H7 (cell line): ENCODE results near the gene SNX13. TPM values are rescaled to one million over a fixed set of nuclear protein-coding genes. Genes with fewer than 3 reads are reported as not detected.

Source experiments
- DNase-seq: peaks from one replicate; pipeline ENCODE4 v3.0.0; 2012
- H3K27me3 ChIP-seq: 2 replicates; pipeline ENCODE4 v1.6.0; 2011; ENCODE audit warnings: mild to moderate bottlenecking, low read length; ENCODE audit not compliant: control insufficient read depth, insufficient read depth
- H3K36me3 ChIP-seq: replicated peaks from 2 replicates; pipeline ENCODE4 v1.5.1; 2011; ENCODE audit warnings: low read length; ENCODE audit not compliant: control insufficient read depth, insufficient read depth
- H3K4me3 ChIP-seq: 2 replicates; pipeline ENCODE4 v1.5.1; 2011; ENCODE audit warnings: low read depth, mild to moderate bottlenecking, control low read depth, low read length, moderate library complexity; ENCODE audit not compliant: insufficient read depth
- total RNA-seq: library from RNA; depleted of rRNA; stranded (reverse); fragments of >200 nt; shearing (Covaris generic); gene quantifications from 2 replicates; pipeline ENCODE4 v1.2.3, GENCODE V29; 2014

The SNX13 gene
- total RNA-seq, 1 experiment from 2014 or later, result 17.8 TPM

- DNase-seq, result no peak
- Histone ChIP-seq H3K36me3 (no peaks in the 10 kb centered on the region; the same call in 1 of the 2 replicates), H3K4me3 (no peak overlapping the region), H3K27me3 (no peaks in the 10 kb centered on the region)
Measured at GRCh38 chr7:17863809-17864143, 76.5 kb downstream of the SNX13 start.

- no peak for DNase-seq
- Histone ChIP-seq H3K27me3 (no peaks in the 10 kb centered on the region), H3K36me3 (no peaks in the 10 kb centered on the region; the same call in 1 of the 2 replicates), H3K4me3 (no peak overlapping the region)
Measured at GRCh38 chr7:17863095-17863808, 77.0 kb downstream of the SNX13 start.

- H3K27me3 ChIP-seq, result no peaks in the 10 kb centered on the region
- no peak for DNase-seq
- no peaks in the 10 kb centered on the region for H3K36me3 ChIP-seq
Measured at GRCh38 chr7:17856251-17856650, 84.0 kb downstream of the SNX13 start.

DNA sequence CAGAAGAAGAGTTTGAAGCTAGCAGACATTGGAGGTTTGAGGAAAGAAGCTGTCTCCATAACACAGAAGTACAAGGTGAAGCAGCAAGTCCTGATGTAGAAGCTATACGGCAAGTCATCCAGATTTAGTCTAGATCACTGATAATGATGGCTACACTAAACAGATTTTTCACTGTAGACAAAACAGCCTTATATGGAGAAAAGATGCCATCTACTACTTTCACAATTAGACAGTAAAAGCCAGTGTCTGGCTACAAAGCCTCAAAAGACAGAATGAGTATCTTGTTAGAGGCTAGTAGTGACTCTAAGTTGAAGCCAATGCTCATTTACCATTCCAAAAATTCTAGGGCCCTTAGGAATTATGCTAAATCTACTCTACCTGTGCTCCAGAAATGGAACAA, 85.1 kb downstream of the SNX13 start:
- DNase-seq, result no peak
- H3K4me3 ChIP-seq, result no peak overlapping the region
- no peaks in the 10 kb centered on the region for H3K36me3 ChIP-seq
- H3K27me3 ChIP-seq, result no peaks in the 10 kb centered on the region

More at GRCh38 chr7:17856251-17856650, 84.0 kb downstream of the SNX13 start:
- no peak overlapping the region for H3K4me3 ChIP-seq

DNA sequence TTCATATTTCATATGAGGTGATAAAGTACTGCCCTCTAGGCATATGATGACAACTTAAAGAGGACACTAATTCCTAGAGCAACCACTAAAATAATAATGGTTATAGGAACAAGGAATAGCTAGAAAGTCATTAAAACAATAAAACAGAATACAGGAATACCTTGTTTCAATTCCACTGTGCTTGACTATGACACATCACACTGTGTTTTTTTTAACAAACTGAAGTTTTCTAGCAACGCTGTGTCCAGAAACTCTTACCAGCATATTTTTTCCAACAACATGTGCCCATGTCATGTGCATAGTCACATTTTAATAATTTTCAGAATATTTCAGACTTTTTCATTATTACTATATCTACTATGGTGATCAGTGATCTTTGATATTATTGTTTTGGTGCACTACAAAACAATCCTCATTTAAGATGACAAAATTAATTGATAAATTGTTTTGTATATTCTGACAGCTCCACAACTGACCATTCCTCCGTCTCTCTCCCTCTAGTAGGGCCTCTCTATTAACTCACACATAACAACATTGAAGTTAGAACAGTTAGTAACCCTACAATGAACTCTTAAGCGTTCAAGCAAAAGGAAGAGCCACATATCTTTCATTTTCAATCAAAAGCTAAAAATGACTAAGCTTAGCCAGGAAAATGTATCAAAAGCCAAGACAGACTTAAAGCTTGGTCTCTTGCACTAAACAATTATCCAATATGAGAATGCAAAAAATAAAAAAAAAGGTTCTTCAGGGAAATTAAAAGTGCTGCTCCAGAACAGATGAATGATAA, 85.8 kb downstream of the SNX13 start:
- Histone ChIP-seq H3K36me3 (no peaks in the 10 kb centered on the region), H3K27me3 (no peaks in the 10 kb centered on the region), H3K4me3 (no peak overlapping the region)
- no peak for DNase-seq

- H3K27me3 ChIP-seq, result no peaks in the 10 kb centered on the region
- no peaks in the 10 kb centered on the region for H3K36me3 ChIP-seq
- DNase-seq, result no peak
- H3K4me3 ChIP-seq, result no peak overlapping the region
Measured at GRCh38 chr7:17852361-17852760, 87.9 kb downstream of the SNX13 start.

DNA sequence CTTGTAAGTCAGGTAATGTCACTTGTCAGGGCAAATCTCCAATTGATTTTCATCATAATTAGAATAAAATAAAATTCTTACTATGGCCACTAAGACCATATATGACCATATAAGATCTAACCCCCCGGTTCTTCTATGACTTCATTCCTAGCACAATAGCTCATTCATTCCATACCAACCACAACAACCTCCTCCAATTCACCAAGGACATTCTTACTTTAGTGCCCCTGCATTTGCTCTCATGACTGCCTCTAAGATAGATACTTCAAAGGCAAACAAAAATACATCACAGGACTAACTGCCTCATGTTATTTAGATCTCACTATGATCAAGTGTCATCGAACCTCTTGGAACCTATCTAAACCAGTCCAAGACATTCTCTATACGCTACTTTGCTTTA, 90.8 kb downstream of the SNX13 start:
- no peak for DNase-seq
- H3K27me3 ChIP-seq, result no peaks in the 10 kb centered on the region
- H3K36me3 ChIP-seq, result no peaks in the 10 kb centered on the region
- no peak overlapping the region for H3K4me3 ChIP-seq

DNA sequence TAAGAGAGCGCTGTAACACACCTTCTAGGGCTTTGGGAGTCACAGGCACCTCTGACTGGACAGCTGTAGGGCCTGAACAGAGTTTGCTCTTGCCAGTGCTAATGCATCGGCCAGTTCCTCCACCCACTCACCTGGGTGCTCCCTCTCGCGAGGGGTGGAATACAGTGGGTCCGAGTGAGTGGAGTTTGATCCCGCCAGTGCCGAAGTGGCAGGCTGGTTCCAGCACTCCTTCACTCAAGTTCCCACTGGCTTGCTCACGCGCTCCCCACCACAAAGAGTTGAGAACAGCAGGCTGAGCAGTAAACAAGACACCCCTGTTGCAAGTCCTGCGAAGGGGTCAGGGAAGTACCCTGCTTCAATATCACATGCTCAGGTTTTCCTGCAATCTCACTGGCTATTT, 91.8 kb downstream of the SNX13 start:
- H3K27me3 ChIP-seq, result no peaks in the 10 kb centered on the region
- no peak overlapping the region for H3K4me3 ChIP-seq
- DNase-seq, result no peak
- H3K36me3 ChIP-seq, result no peaks in the 10 kb centered on the region

DNA sequence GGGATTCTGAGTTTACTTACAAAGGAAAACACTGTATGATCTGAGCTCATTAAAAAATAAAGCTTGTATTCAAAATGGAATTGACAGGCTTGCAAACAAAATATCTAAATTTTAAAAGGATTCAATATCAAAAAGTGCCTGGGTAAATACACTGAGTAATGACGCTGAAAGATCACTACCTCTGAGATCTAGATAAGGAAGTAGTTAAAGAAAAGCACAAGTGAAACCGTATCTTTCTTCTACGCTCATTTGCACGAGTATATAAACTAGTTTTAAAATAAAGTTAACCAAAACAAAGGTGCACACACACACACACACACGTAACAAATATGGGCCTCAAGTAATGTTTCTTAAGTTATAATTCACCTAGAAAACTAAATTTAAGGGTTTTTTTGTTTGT, 93.4 kb downstream of the SNX13 start:
- H3K4me3 ChIP-seq, result no peak overlapping the region
- no peaks in the 10 kb centered on the region for H3K36me3 ChIP-seq
- H3K27me3 ChIP-seq, result no peaks in the 10 kb centered on the region
- no peak for DNase-seq

DNA sequence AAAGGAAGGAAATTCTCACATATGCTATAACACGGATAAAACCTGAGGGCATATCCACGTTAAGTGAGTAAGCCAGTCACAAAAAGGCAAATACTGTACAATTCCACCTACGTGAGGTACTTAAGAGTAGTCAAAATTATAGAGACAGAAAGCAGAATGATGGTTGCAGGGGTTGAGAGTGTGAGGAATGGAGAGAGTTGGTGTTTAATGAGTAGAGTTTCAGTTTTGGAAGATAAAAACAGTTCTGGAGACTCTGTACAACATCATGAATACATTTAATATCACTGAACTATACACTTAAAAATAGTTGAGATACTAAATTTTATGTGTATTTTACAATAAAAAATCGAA, 95.1 kb downstream of the SNX13 start:
- H3K4me3 ChIP-seq, result no peak overlapping the region
- H3K36me3 ChIP-seq, result no peaks in the 10 kb centered on the region
- no peaks in the 10 kb centered on the region for H3K27me3 ChIP-seq
- no peak for DNase-seq

GRCh38 chr7:17844514-17845196, 95.6 kb downstream of the SNX13 start:
- peaks cover under 1% of the 10 kb centered on the region; the same call in 1 of the 2 replicates for H3K36me3 ChIP-seq
- H3K4me3 ChIP-seq, result no peak overlapping the region
- no peaks in the 10 kb centered on the region for H3K27me3 ChIP-seq
- DNase-seq, result no peak

GRCh38 chr7:17844022-17844421, 96.3 kb downstream of the SNX13 start:
- no peak overlapping the region for H3K4me3 ChIP-seq
- H3K36me3 ChIP-seq, result peaks cover 1% of the 10 kb centered on the region; the same call in 1 of the 2 replicates
- no peaks in the 10 kb centered on the region for H3K27me3 ChIP-seq
- no peak for DNase-seq

DNA sequence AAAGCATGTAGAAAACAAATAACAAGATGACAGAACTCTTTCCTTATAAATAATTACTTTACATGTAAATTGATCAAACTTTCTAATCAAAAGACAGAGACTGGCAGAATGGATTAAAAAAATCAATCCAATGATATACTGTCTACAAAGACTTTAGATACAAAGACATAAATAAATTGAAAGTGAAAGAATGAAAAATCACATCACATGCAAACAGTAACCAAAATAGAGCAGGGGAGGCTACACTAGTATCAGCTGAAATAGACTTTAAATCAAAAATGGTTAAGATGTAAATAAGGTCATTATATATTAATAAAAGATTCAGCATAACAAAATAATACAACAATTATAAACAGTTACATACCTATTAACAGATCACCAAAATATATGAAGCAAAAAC, 97.3 kb downstream of the SNX13 start:
- H3K36me3 ChIP-seq, result peaks cover 1% of the 10 kb centered on the region; the same call in 1 of the 2 replicates
- no peaks in the 10 kb centered on the region for H3K27me3 ChIP-seq
- no peak overlapping the region for H3K4me3 ChIP-seq
- no peak for DNase-seq

GRCh38 chr7:17832820-17833355, 107.4 kb downstream of the SNX13 start:
- no peak for DNase-seq
- no peaks in the 10 kb centered on the region for H3K27me3 ChIP-seq
- no peaks in the 10 kb centered on the region for H3K36me3 ChIP-seq
- H3K4me3 ChIP-seq, result no peak overlapping the region

DNA sequence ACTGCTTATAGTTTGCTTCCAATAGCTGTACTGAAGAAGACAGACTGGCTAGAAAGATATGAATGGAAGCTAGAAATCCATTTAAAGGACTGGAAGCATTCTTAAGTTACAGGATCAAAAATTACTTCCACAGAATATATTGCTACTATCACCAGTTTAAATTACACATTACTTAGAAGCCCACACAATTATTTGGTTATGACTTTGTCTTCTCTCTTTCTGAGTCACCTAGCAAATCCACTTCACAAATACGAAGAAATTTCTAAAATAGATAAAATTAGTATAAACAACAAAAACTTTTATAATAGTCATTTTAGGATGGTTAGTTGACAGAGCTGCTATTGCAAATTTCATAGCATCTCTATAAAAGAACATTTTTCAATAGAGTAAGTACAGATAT, 108.1 kb downstream of the SNX13 start:
- Histone ChIP-seq H3K27me3 (no peaks in the 10 kb centered on the region), H3K4me3 (no peak overlapping the region), H3K36me3 (no peaks in the 10 kb centered on the region)
- DNase-seq, result no peak
